ENCODE data around the gene BMP4. TPM values are rescaled to one million over a fixed set of nuclear protein-coding genes. Genes with fewer than 3 reads are reported as not detected.
A peak's percentile ranks its signal among the peaks of the same experiment; 100 is the strongest.
"Not testable (repeated sequence)": the region's sequence is repeated elsewhere in the genome, so short reads cannot be mapped to it uniquely, and the experiment has no call there.

The BMP4 gene
- total RNA-seq, 6 experiments from 2014 or later: 4.0 to 14.5 (median 4.4) TPM

GRCh38 chr14:53999061-53999488 lies 42.5 kb upstream of the BMP4 start:
- TF ChIP-seq, protein P1, sequence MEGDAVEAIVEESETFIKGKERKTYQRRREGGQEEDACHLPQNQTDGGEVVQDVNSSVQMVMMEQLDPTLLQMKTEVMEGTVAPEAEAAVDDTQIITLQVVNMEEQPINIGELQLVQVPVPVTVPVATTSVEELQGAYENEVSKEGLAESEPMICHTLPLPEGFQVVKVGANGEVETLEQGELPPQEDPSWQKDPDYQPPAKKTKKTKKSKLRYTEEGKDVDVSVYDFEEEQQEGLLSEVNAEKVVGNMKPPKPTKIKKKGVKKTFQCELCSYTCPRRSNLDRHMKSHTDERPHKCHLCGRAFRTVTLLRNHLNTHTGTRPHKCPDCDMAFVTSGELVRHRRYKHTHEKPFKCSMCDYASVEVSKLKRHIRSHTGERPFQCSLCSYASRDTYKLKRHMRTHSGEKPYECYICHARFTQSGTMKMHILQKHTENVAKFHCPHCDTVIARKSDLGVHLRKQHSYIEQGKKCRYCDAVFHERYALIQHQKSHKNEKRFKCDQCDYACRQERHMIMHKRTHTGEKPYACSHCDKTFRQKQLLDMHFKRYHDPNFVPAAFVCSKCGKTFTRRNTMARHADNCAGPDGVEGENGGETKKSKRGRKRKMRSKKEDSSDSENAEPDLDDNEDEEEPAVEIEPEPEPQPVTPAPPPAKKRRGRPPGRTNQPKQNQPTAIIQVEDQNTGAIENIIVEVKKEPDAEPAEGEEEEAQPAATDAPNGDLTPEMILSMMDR (IDR thresholded peaks at IDR 0.05): no peak
- Mint-ChIP-seq H3K9me3 (no peaks in the 10 kb centered on the region), H3K36me3 (ENCODE audit: low read depth) (no peaks in the 10 kb centered on the region), H3K27me3 (ENCODE audit: insufficient read depth) (no peaks in the 10 kb centered on the region), H3K27ac (peak overlapping the region; percentile 42), H3K4me1 (ENCODE audit: low read depth) (peaks cover 61% of the 10 kb centered on the region), H3K4me3 (peak overlapping the region; percentile 6)
- DNase-seq: peak; percentile 84

DNA sequence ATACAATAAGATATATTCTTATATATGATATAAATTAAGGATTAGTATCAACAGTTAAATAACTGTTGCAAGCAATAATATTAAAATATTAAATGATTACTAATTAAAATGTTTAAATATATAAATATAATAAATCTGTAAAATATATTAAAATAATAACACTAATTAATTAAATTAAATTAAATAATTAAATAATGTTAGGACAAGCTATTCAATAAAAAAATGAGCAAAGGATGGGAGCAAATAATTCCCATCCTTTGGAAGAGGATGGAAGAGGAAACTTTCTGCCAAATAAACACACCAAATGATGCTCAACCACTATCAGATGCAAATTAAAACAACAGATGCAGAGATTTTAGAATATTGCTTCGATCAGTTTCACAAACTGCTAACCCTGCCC lies 39.4 kb upstream of the BMP4 start:
- no peaks in the 10 kb centered on the region for H3K9me3 Mint-ChIP-seq
- H3K27me3 Mint-ChIP-seq (ENCODE audit: insufficient read depth): no peaks in the 10 kb centered on the region
- TF ChIP-seq, protein P1 (IDR thresholded peaks at IDR 0.05): no peak
- no peaks in the 10 kb centered on the region for H3K36me3 Mint-ChIP-seq (ENCODE audit: low read depth)
- no peak for DNase-seq
- H3K27ac Mint-ChIP-seq: no peak overlapping the region
- peaks cover 32% of the 10 kb centered on the region for H3K4me1 Mint-ChIP-seq (ENCODE audit: low read depth)
- no peak overlapping the region for H3K4me3 Mint-ChIP-seq

- Mint-ChIP-seq H3K27me3 (ENCODE audit: insufficient read depth) (no peaks in the 10 kb centered on the region), H3K4me1 (ENCODE audit: low read depth) (peaks cover 12% of the 10 kb centered on the region), H3K27ac (no peak overlapping the region), H3K36me3 (ENCODE audit: low read depth) (no peaks in the 10 kb centered on the region), H3K9me3 (no peaks in the 10 kb centered on the region), H3K4me3 (peak overlapping the region; percentile 23; the same call in 1 of the 2 replicates)
- DNase-seq: no peak
- TF ChIP-seq, protein P1 (IDR thresholded peaks at IDR 0.05): no peak
Observed at GRCh38 chr14:53993920-53994607, 37.4 kb upstream of the BMP4 start.

- Mint-ChIP-seq H3K27ac (no peak overlapping the region), H3K4me3 (no peak overlapping the region), H3K27me3 (ENCODE audit: insufficient read depth) (no peaks in the 10 kb centered on the region), H3K36me3 (ENCODE audit: low read depth) (peaks cover 9% of the 10 kb centered on the region; the same call in 1 of the 2 replicates), H3K9me3 (peaks cover 10% of the 10 kb centered on the region), H3K4me1 (ENCODE audit: low read depth) (no peaks in the 10 kb centered on the region; the same call in 1 of the 2 replicates)
- TF ChIP-seq, protein P1 (IDR thresholded peaks at IDR 0.05): no peak
- DNase-seq: no peak
Observed at GRCh38 chr14:53990978-53991377, 34.4 kb upstream of the BMP4 start.

DNA sequence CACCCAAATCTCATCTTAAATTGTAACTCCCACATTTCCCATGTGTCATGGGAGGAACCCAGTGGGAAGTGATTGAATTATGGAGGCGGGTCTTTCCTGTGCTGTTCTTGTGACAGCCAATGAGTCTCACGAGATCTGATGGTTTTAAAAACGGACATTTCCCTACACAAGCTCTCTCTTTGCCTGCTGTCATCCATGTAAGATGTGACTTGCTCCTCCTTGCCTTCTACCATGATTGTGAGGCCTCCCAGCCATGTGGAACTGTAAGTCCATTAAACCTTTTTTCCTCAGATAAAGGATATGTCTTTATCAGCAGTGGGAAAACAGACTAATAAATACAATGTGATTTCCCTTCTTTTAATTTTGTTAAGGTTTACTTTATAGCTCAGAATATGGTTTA lies 30.1 kb upstream of the BMP4 start:
- Mint-ChIP-seq H3K9me3 (peaks cover 29% of the 10 kb centered on the region), H3K36me3 (ENCODE audit: low read depth) (peaks cover 20% of the 10 kb centered on the region)
- H3K4me1 Mint-ChIP-seq (ENCODE audit: low read depth); H3K27me3 Mint-ChIP-seq (ENCODE audit: insufficient read depth); H3K4me3 Mint-ChIP-seq; H3K27ac Mint-ChIP-seq; DNase-seq: not testable (repeated sequence)

GRCh38 chr14:53984958-53985357 lies 28.3 kb upstream of the BMP4 start:
- peaks cover 29% of the 10 kb centered on the region for H3K9me3 Mint-ChIP-seq
- not testable (repeated sequence) for H3K4me1 Mint-ChIP-seq (ENCODE audit: low read depth); H3K27ac Mint-ChIP-seq; DNase-seq; H3K27me3 Mint-ChIP-seq (ENCODE audit: insufficient read depth); H3K4me3 Mint-ChIP-seq
- H3K36me3 Mint-ChIP-seq (ENCODE audit: low read depth): peaks cover 20% of the 10 kb centered on the region
